ENCODE results near the gene EEF1A2. TPM values are rescaled to one million over a fixed set of nuclear protein-coding genes. Genes with fewer than 3 reads are reported as not detected.

The EEF1A2 gene
- total and polyA plus RNA-seq, 2 donors (not counting 3 experiments of a cell fraction or from before 2014, with no cell fraction given), result 2.7 to 3.4 TPM

GRCh38 chr20:63461104-63461763 lies 37.6 kb downstream of the EEF1A2 start:
- no peak for TF ChIP-seq EZH2 (IDR thresholded peaks at IDR 0.05; ENCODE audit: borderline replicate concordance, low read depth, low read length, severe bottlenecking)
- TF ChIP-seq JUN (IDR thresholded peaks at IDR 0.05; ENCODE audit: borderline replicate concordance, insufficient read depth, insufficient read length, low read depth), result no peak
- TF ChIP-seq POLR2AphosphoS5 (IDR thresholded peaks at IDR 0.05; ENCODE audit: insufficient read depth, low read depth, low read length), result no peak
- no peak for TF ChIP-seq MYC (IDR thresholded peaks at IDR 0.05; ENCODE audit: low read depth, low read length)
- no peak for TF ChIP-seq GATA2 (IDR thresholded peaks at IDR 0.05; ENCODE audit: insufficient read depth, insufficient read length, low read depth, low read length)
- no peak for TF ChIP-seq CTCF (IDR thresholded peaks at IDR 0.05; ENCODE audit: extremely low read depth in 1 of 2, insufficient read depth in 1 of 2, low read depth in 1 of 2, low read length in 2 of 2)
- no peak for TF ChIP-seq POLR2A (IDR thresholded peaks at IDR 0.05; ENCODE audit: low read depth, low read length)
- no peak for TF ChIP-seq FOS (IDR thresholded peaks at IDR 0.05; ENCODE audit: borderline replicate concordance, insufficient read depth, low read length)
- no peak for TF ChIP-seq MAX (IDR thresholded peaks at IDR 0.05; ENCODE audit: insufficient read depth, insufficient read length)
- H3K9me1 ChIP-seq (replicated peaks; ENCODE audit: control insufficient read depth, extremely low read depth, insufficient read depth, low read length), result no peaks in the 10 kb centered on the region
- ChIA-PET POLR2A (no interaction called here), CTCF (interaction anchor here (1.0 to 1.4 kb wide), 2 partner anchors 17 to 35 kb away, joined by 3 to 4 read pairs; no protein-coding TSS in a partner anchor)
- intact Hi-C loops (cut with micrococcal nuclease) (no loop called here), dilution Hi-C loops (cut with MboI; ENCODE audit: extremely low pct_ligation_motif_present, low sequenced_read_pairs) (no loop called here)
- H2AFZ ChIP-seq (ENCODE audit: low read depth, low read length), result no peak overlapping the region
- H3K4me2 ChIP-seq (ENCODE audit: insufficient read depth, low read length), result no peak overlapping the region
- no peak for FAIRE-seq
- H3K9me3 ChIP-seq (replicated peaks; ENCODE audit: control insufficient read depth, insufficient read depth, low read length), result no peaks in the 10 kb centered on the region
- H4K20me1 ChIP-seq (replicated peaks; ENCODE audit: control insufficient read depth, extremely low read depth, insufficient read depth, low read length), result no peaks in the 10 kb centered on the region
- DNase-seq (ENCODE audit: low read depth, low spot score), result no peak
- no peak overlapping the region for H3K9ac ChIP-seq (replicated peaks; ENCODE audit: extremely low read depth, insufficient read depth, low read length)
- no peak overlapping the region for H3K27ac ChIP-seq (ENCODE audit: insufficient read depth, low read depth, low read length)
- H3K4me1 ChIP-seq (ENCODE audit: control insufficient read depth, extremely low read depth, insufficient read depth, low read length), result no peaks in the 10 kb centered on the region
- no peaks in the 10 kb centered on the region for H3K27me3 ChIP-seq (ENCODE audit: control insufficient read depth in 2 of 2, insufficient read depth in 2 of 2, low read length in 2 of 2)
- BruUV-seq (replicated peaks), result no TSS peak
- H3K36me3 ChIP-seq (ENCODE audit: control insufficient read depth in 2 of 2, extremely low read depth in 1 of 2, insufficient read depth in 2 of 2, low read length in 2 of 2), result no peaks in the 10 kb centered on the region
- H3K4me3 ChIP-seq (replicated peaks in 1 of 3; ENCODE audit: insufficient read depth in 1 of 3, low read depth in 1 of 3, low read length in 3 of 3), result no peak overlapping the region
- H3K79me2 ChIP-seq (ENCODE audit: control insufficient read depth, insufficient read depth, low read length), result no peaks in the 10 kb centered on the region

All from endothelial cell of umbilical vein (primary cell).